ENCODE results near the gene MYO10. TPM values are rescaled to one million over a fixed set of nuclear protein-coding genes. Genes with fewer than 3 reads are reported as not detected.

The MYO10 gene
- total and polyA plus RNA-seq, 2 of the 8 experiments (the other 6 are each of a cell fraction or from before 2014, with no cell fraction given) = 21.5 to 107 TPM

DNA sequence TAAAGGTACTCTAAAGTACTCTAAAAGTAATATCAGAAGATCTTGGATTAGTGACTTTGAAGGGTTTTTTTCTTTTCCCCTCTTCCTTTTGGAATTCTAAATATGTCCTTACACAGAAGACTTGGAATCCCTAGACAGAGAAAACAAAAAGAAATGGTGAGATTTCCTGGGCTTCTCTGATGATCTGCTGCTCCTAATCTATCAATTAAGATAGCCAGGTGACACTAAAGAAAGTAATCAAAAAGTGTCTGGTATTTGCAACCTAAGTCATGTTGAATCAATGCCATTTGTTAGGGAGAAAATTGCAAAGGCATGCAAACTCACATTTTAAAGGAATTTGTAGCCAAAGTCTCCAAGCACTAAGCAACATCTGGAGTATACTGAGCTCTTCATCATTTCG lies 29.5 kb upstream of the MYO10 start (continued):
- no peak for TF ChIP-seq HDAC6 (IDR thresholded peaks at IDR 0.05; ENCODE audit: low read depth, low read length)
- TF ChIP-seq ATF2 (IDR thresholded peaks at IDR 0.05; ENCODE audit: low read length) = no peak
- no peak for TF ChIP-seq RXRA (IDR thresholded peaks at IDR 0.05; ENCODE audit: insufficient read depth, low read depth, low read length)
- TF ChIP-seq, protein P1, sequence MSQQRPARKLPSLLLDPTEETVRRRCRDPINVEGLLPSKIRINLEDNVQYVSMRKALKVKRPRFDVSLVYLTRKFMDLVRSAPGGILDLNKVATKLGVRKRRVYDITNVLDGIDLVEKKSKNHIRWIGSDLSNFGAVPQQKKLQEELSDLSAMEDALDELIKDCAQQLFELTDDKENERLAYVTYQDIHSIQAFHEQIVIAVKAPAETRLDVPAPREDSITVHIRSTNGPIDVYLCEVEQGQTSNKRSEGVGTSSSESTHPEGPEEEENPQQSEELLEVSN (IDR thresholded peaks at IDR 0.05) = no peak
- TF ChIP-seq FOSL1 (IDR thresholded peaks at IDR 0.05; ENCODE audit: insufficient read depth, low read depth, low read length) = no peak
